ENCODE results near the gene ATP1A4. TPM values are rescaled to one million over a fixed set of nuclear protein-coding genes. Genes with fewer than 3 reads are reported as not detected.

The ATP1A4 gene
- total RNA-seq, 1 experiment from 2014 or later, result not detected

- no peak for TF ChIP-seq CTCF (IDR thresholded peaks at IDR 0.05; ENCODE audit: unreplicated experiment)
- no peak overlapping the region for H3K4me3 Mint-ChIP-seq (ENCODE audit: unreplicated experiment)
- ChIA-PET POLR2A (interaction anchor here (0.9 to 4.7 kb wide), 6 partner anchors 9 to 111 kb away, joined by 3 to 23 read pairs (median 4); partner anchors contain the start of gene IGSF8), CTCF (interaction anchor here (0.6 to 11.6 kb wide), 11 partner anchors 10 to 107 kb away, joined by 3 to 99 read pairs (median 5); no protein-coding TSS in a partner anchor)
- DNase-seq (ENCODE audit: unreplicated experiment), result no peak
- H3K9me3 Mint-ChIP-seq (ENCODE audit: unreplicated experiment), result no peaks in the 10 kb centered on the region
- intact Hi-C loops (cut with micrococcal nuclease), result loop anchor here (5.0 kb wide), 1 partner anchor 44 kb away; no protein-coding TSS in a partner anchor
- H3K4me1 Mint-ChIP-seq (ENCODE audit: insufficient read depth, unreplicated experiment), result peaks cover 25% of the 10 kb centered on the region
- H3K36me3 Mint-ChIP-seq (ENCODE audit: insufficient read depth, unreplicated experiment), result peaks cover 35% of the 10 kb centered on the region
- H3K27me3 Mint-ChIP-seq (ENCODE audit: insufficient read depth, unreplicated experiment), result no peaks in the 10 kb centered on the region
- BruUV-seq (replicated peaks), result no TSS peak
- H3K27ac Mint-ChIP-seq (ENCODE audit: low read depth, unreplicated experiment), result peak overlapping the region; percentile 20
These were observed 57.3 kb downstream of the ATP1A4 start for GRCh38 chr1:160208557-160209320.

- no TSS peak for BruUV-seq (replicated peaks)
- intact Hi-C loops (cut with micrococcal nuclease), result loop anchor here (5.0 kb wide), 1 partner anchor 43 kb away; no protein-coding TSS in a partner anchor
- Mint-ChIP-seq H3K36me3 (ENCODE audit: insufficient read depth, unreplicated experiment) (peaks cover 41% of the 10 kb centered on the region), H3K4me1 (ENCODE audit: insufficient read depth, unreplicated experiment) (peaks cover 25% of the 10 kb centered on the region), H3K4me3 (ENCODE audit: unreplicated experiment) (no peak overlapping the region), H3K9me3 (ENCODE audit: unreplicated experiment) (no peaks in the 10 kb centered on the region), H3K27ac (ENCODE audit: low read depth, unreplicated experiment) (peak overlapping the region; percentile 20), H3K27me3 (ENCODE audit: insufficient read depth, unreplicated experiment) (no peaks in the 10 kb centered on the region)
- ChIA-PET CTCF (interaction anchor here (0.6 to 11.6 kb wide), 9 partner anchors 8 to 108 kb away, joined by 3 to 99 read pairs (median 8); no protein-coding TSS in a partner anchor), POLR2A (interaction anchor here (1.3 to 4.7 kb wide), 2 partner anchors 52 to 112 kb away, joined by 5 to 23 read pairs; partner anchors contain the start of gene IGSF8)
- no peak for DNase-seq (ENCODE audit: unreplicated experiment)
- TF ChIP-seq CTCF (IDR thresholded peaks at IDR 0.05; ENCODE audit: unreplicated experiment), result no peak
These were observed 58.1 kb downstream of the ATP1A4 start for GRCh38 chr1:160209321-160210046.

- H3K4me3 Mint-ChIP-seq (ENCODE audit: unreplicated experiment), result no peak overlapping the region
- H3K9me3 Mint-ChIP-seq (ENCODE audit: unreplicated experiment), result no peaks in the 10 kb centered on the region
- no peak overlapping the region for H3K27ac Mint-ChIP-seq (ENCODE audit: low read depth, unreplicated experiment)
- TF ChIP-seq CTCF (IDR thresholded peaks at IDR 0.05; ENCODE audit: unreplicated experiment), result no peak
- H3K36me3 Mint-ChIP-seq (ENCODE audit: insufficient read depth, unreplicated experiment), result peaks cover 49% of the 10 kb centered on the region
- no peaks in the 10 kb centered on the region for H3K27me3 Mint-ChIP-seq (ENCODE audit: insufficient read depth, unreplicated experiment)
- DNase-seq (ENCODE audit: unreplicated experiment), result no peak
- no TSS peak for BruUV-seq (replicated peaks)
- H3K4me1 Mint-ChIP-seq (ENCODE audit: insufficient read depth, unreplicated experiment), result peaks cover 25% of the 10 kb centered on the region
- ChIA-PET CTCF (interaction anchor here (0.6 to 11.6 kb wide), 11 partner anchors 9 to 163 kb away, joined by 3 to 99 read pairs (median 4); no protein-coding TSS in a partner anchor), POLR2A (interaction anchor here (0.6 to 1.7 kb wide), 3 partner anchors 9 to 104 kb away, joined by 4 to 6 read pairs (median 6); partner anchors contain the start of gene DCAF8)
- intact Hi-C loops (cut with micrococcal nuclease), result no loop called here
These were observed 59.2 kb downstream of the ATP1A4 start for GRCh38 chr1:160210561-160210960.
